ENCODE measurements around the gene SPANXD. TPM values are rescaled to one million over a fixed set of nuclear protein-coding genes. Genes with fewer than 3 reads are reported as not detected.

SPANXD gene
- total and polyA plus RNA-seq, 9 of the 15 experiments (the other 6 are each of a cell fraction or from before 2014, with no cell fraction given): 0.20 TPM; not detected in 8

GRCh38 chrX:141724186-141724585 lies 25.6 kb upstream of the SPANXD start:
- ChIA-PET CTCF (ENCODE audit: low intra/inter-chr PET ratio) (no interaction called here), POLR2A (no interaction called here)
- WGBS (ENCODE audit: insufficient coverage, low coverage, missing lambda C conversion rate): 0% methylated on average over 3 of the region's 3 CpGs
- Histone ChIP-seq H4K20me1 (replicated peaks; ENCODE audit: control insufficient read depth, insufficient read depth, low read length) (no peaks in the 10 kb centered on the region), H3K4me2 (ENCODE audit: insufficient read depth, low read length) (no peak overlapping the region), H3K9me1 (ENCODE audit: control insufficient read depth, insufficient read depth, low read length) (no peaks in the 10 kb centered on the region), H3K79me2 (ENCODE audit: control insufficient read depth, insufficient read depth, low read length) (no peaks in the 10 kb centered on the region), H3K27ac (ENCODE audit: extremely low read depth, low read depth, low read length) (no peak overlapping the region), H3K4me1 (replicated peaks in 1 of 2; ENCODE audit: control insufficient read depth in 2 of 2, insufficient read depth in 2 of 2, low read length in 2 of 2) (no peaks in the 10 kb centered on the region), H3K4me3 (no peak overlapping the region), H3K9me3 (replicated peaks; ENCODE audit: control insufficient read depth, insufficient read depth, low read depth, low read length) (no peaks in the 10 kb centered on the region), H3K27me3 (ENCODE audit: control insufficient read depth in 2 of 2, insufficient read depth in 2 of 2, low read length in 2 of 2) (no peaks in the 10 kb centered on the region), H3K36me3 (ENCODE audit: control insufficient read depth, insufficient read depth, low read length) (no peaks in the 10 kb centered on the region), H2AFZ (ENCODE audit: low read depth, low read length) (no peak overlapping the region), H3K9ac (ENCODE audit: insufficient read depth in 1 of 2, low read depth in 2 of 2, low read length in 2 of 2) (no peak overlapping the region)
- intact Hi-C loops (cut with micrococcal nuclease) (no loop called here), in situ Hi-C loops (cut with MboI) (no loop called here)
- TF ChIP-seq POLR2G (IDR thresholded peaks at IDR 0.05; ENCODE audit: low read depth, low read length) (no peak), ZNF407 (IDR thresholded peaks at IDR 0.05; ENCODE audit: low read depth) (no peak), CHD1 (IDR thresholded peaks at IDR 0.05; ENCODE audit: low read length) (no peak), SP2 (IDR thresholded peaks at IDR 0.05; ENCODE audit: extremely low read depth, low read depth, low read length, poor library complexity, severe bottlenecking) (no peak), ZNF134 (CRISPR knock-in tag; conservative IDR thresholded peaks at IDR 0.05) (no peak), CBFA2T2 (conservative IDR thresholded peaks at IDR 0.05) (no peak)
- FAIRE-seq: no peak
- ATAC-seq: no peak
- BruUV-seq (replicated peaks): no TSS peak
- DNase-seq (ENCODE audit: extremely low read depth in 1 of 4, low spot score in 3 of 4): no peak
